H54 (cell line): ENCODE results near the gene PCDHAC2.

Experiments used
- DNase-seq: peaks from one replicate; pipeline ENCODE4 v3.0.0; 2011; ENCODE audit warnings: low spot score, mixed read lengths; ENCODE audit not compliant: insufficient read length
- FAIRE-seq: peaks from 3 replicates; lab custom pipeline; 2011; peaks lifted over from hg19 to GRCh38; lab: Jason Lieb, UNC
- POLR2A ChIP-seq: IDR thresholded peaks from 2 replicates; pipeline ENCODE4 v1.6.1; 2011; ENCODE audit warnings: low read depth, mild to moderate bottlenecking, low read length

Gene PCDHAC2

GRCh38 chr5:140969880-140970279 is 3.6 kb downstream of the PCDHAC2 start:
- no peak for TF ChIP-seq POLR2A
- DNase-seq (no peak), FAIRE-seq (no peak)

GRCh38 chr5:140973550-140973949 is 7.3 kb downstream of the PCDHAC2 start:
- no peak for TF ChIP-seq POLR2A
- DNase-seq: no peak
- no peak for FAIRE-seq

- FAIRE-seq (no peak), DNase-seq (no peak)
- no peak for TF ChIP-seq POLR2A
Observed at GRCh38 chr5:140977003-140977402, 10.7 kb downstream of the PCDHAC2 start.

GRCh38 chr5:140978260-140978659 is 12.0 kb downstream of the PCDHAC2 start:
- no peak for FAIRE-seq
- no peak for TF ChIP-seq POLR2A
- DNase-seq: no peak

GRCh38 chr5:140978983-140979382 is 12.7 kb downstream of the PCDHAC2 start:
- no peak for FAIRE-seq
- TF ChIP-seq POLR2A: no peak

GRCh38 chr5:140982083-140982716 is 15.9 kb downstream of the PCDHAC2 start:
- DNase-seq: no peak
- no peak for TF ChIP-seq POLR2A
- FAIRE-seq: no peak

More at GRCh38 chr5:140978983-140979382, 12.7 kb downstream of the PCDHAC2 start:
- no peak for DNase-seq

GRCh38 chr5:140986117-140986521 is 19.8 kb downstream of the PCDHAC2 start:
- no peak for FAIRE-seq
- no peak for TF ChIP-seq POLR2A
- DNase-seq: no peak

GRCh38 chr5:140988100-140988499 is 21.8 kb downstream of the PCDHAC2 start:
- FAIRE-seq (no peak), DNase-seq (no peak)
- no peak for TF ChIP-seq POLR2A

GRCh38 chr5:140988608-140989007 is 22.3 kb downstream of the PCDHAC2 start:
- no peak for TF ChIP-seq POLR2A
- DNase-seq: no peak
- no peak for FAIRE-seq

- FAIRE-seq (no peak), DNase-seq (no peak)
- no peak for TF ChIP-seq POLR2A
Observed at GRCh38 chr5:140989254-140990020, 23.2 kb downstream of the PCDHAC2 start.

GRCh38 chr5:140992828-140993227 is 26.6 kb downstream of the PCDHAC2 start:
- DNase-seq (no peak), FAIRE-seq (no peak)
- TF ChIP-seq POLR2A: no peak

- TF ChIP-seq POLR2A: no peak
- no peak for FAIRE-seq
- DNase-seq: no peak
Observed at GRCh38 chr5:140996060-140996459, 29.8 kb downstream of the PCDHAC2 start.

GRCh38 chr5:140998921-140999410 is 32.7 kb downstream of the PCDHAC2 start:
- FAIRE-seq (no peak), DNase-seq (no peak)
- no peak for TF ChIP-seq POLR2A

- FAIRE-seq: no peak
- peak; percentile 22 for DNase-seq
- TF ChIP-seq POLR2A: no peak
Observed at GRCh38 chr5:141001446-141001843, 35.2 kb downstream of the PCDHAC2 start.
